Measurements from ENCODE around the gene RGS12. TPM values are rescaled to one million over a fixed set of nuclear protein-coding genes. Genes with fewer than 3 reads are reported as not detected.

RGS12 gene
- total RNA-seq, 1 experiment from 2014 or later: 23.1 TPM

GRCh38 chr4:3313556-3314228, 20.9 kb downstream of the RGS12 start:
- no peak for DNase-seq
- TF ChIP-seq CTCF (IDR thresholded peaks at IDR 0.05; ENCODE audit: insufficient read depth in 1 of 2, low read depth in 1 of 2, low read length in 1 of 2, severe bottlenecking in 1 of 2, unreplicated experiment in 1 of 2): no peak
- no peaks in the 10 kb centered on the region; the same call in 1 of the 2 replicates for H3K36me3 ChIP-seq (ENCODE audit: control insufficient read depth, insufficient read depth, low read length)
- Mint-ChIP-seq H3K36me3 (ENCODE audit: insufficient read depth, unreplicated experiment) (peaks cover 14% of the 10 kb centered on the region), H3K27me3 (ENCODE audit: insufficient read depth, unreplicated experiment) (no peaks in the 10 kb centered on the region), H3K27ac (ENCODE audit: unreplicated experiment) (no peak overlapping the region), H3K4me3 (ENCODE audit: unreplicated experiment) (no peak overlapping the region), H3K9me3 (ENCODE audit: unreplicated experiment) (no peaks in the 10 kb centered on the region), H3K4me1 (ENCODE audit: low read depth, unreplicated experiment) (no peaks in the 10 kb centered on the region)
- CTCF ChIA-PET: no interaction called here
- H3K27me3 ChIP-seq (replicated peaks; ENCODE audit: control insufficient read depth, insufficient read depth, low read length): no peaks in the 10 kb centered on the region
- intact Hi-C loops (cut with micrococcal nuclease; ENCODE audit: unreplicated experiment): no loop called here
- H3K9me3 ChIP-seq: no peaks in the 10 kb centered on the region
- H3K4me3 ChIP-seq (ENCODE audit: low read depth, low read length): no peak overlapping the region
- BruUV-seq (replicated peaks): no TSS peak
- no peaks in the 10 kb centered on the region for H3K4me1 ChIP-seq
- POLR2A ChIA-PET: interaction anchor here (0.6 kb wide), 1 partner anchor 55 kb away, joined by 6 read pairs; no protein-coding TSS in a partner anchor

GRCh38 chr4:3314706-3315260, 22.0 kb downstream of the RGS12 start:
- ChIA-PET POLR2A (no interaction called here), CTCF (no interaction called here)
- no peaks in the 10 kb centered on the region; the same call in 1 of the 2 replicates for H3K36me3 ChIP-seq (ENCODE audit: control insufficient read depth, insufficient read depth, low read length)
- TF ChIP-seq CTCF (IDR thresholded peaks at IDR 0.05; ENCODE audit: insufficient read depth in 1 of 2, low read depth in 1 of 2, low read length in 1 of 2, severe bottlenecking in 1 of 2, unreplicated experiment in 1 of 2): no peak
- no peak for DNase-seq
- BruUV-seq (replicated peaks): no TSS peak
- H3K9me3 ChIP-seq: no peaks in the 10 kb centered on the region
- no peak overlapping the region for H3K4me3 ChIP-seq (ENCODE audit: low read depth, low read length)
- H3K36me3 Mint-ChIP-seq (ENCODE audit: insufficient read depth, unreplicated experiment): peaks cover 9% of the 10 kb centered on the region
- H3K27me3 Mint-ChIP-seq (ENCODE audit: insufficient read depth, unreplicated experiment): no peaks in the 10 kb centered on the region
- no peaks in the 10 kb centered on the region for H3K4me1 Mint-ChIP-seq (ENCODE audit: low read depth, unreplicated experiment)
- no peak overlapping the region for H3K4me3 Mint-ChIP-seq (ENCODE audit: unreplicated experiment)
- no peaks in the 10 kb centered on the region for H3K9me3 Mint-ChIP-seq (ENCODE audit: unreplicated experiment)
- H3K27ac Mint-ChIP-seq (ENCODE audit: unreplicated experiment): no peak overlapping the region
- intact Hi-C loops (cut with micrococcal nuclease; ENCODE audit: unreplicated experiment): no loop called here
- no peaks in the 10 kb centered on the region for H3K27me3 ChIP-seq (replicated peaks; ENCODE audit: control insufficient read depth, insufficient read depth, low read length)
- no peaks in the 10 kb centered on the region for H3K4me1 ChIP-seq

GRCh38 chr4:3315566-3315965, 22.7 kb downstream of the RGS12 start:
- DNase-seq: no peak
- no peak overlapping the region for H3K4me3 ChIP-seq (ENCODE audit: low read depth, low read length)
- peaks cover 9% of the 10 kb centered on the region for H3K36me3 Mint-ChIP-seq (ENCODE audit: insufficient read depth, unreplicated experiment)
- no peaks in the 10 kb centered on the region for H3K9me3 ChIP-seq
- H3K36me3 ChIP-seq (ENCODE audit: control insufficient read depth, insufficient read depth, low read length): no peaks in the 10 kb centered on the region; the same call in 1 of the 2 replicates
- POLR2A ChIA-PET: no interaction called here
- no peak overlapping the region for H3K4me3 Mint-ChIP-seq (ENCODE audit: unreplicated experiment)
- intact Hi-C loops (cut with micrococcal nuclease; ENCODE audit: unreplicated experiment): no loop called here
- H3K27ac Mint-ChIP-seq (ENCODE audit: unreplicated experiment): no peak overlapping the region
- no peak for TF ChIP-seq CTCF (IDR thresholded peaks at IDR 0.05; ENCODE audit: insufficient read depth in 1 of 2, low read depth in 1 of 2, low read length in 1 of 2, severe bottlenecking in 1 of 2, unreplicated experiment in 1 of 2)
- CTCF ChIA-PET: no interaction called here
- H3K27me3 Mint-ChIP-seq (ENCODE audit: insufficient read depth, unreplicated experiment): no peaks in the 10 kb centered on the region
- no peaks in the 10 kb centered on the region for H3K9me3 Mint-ChIP-seq (ENCODE audit: unreplicated experiment)
- H3K4me1 ChIP-seq: no peaks in the 10 kb centered on the region
- BruUV-seq (replicated peaks): no TSS peak
- H3K27me3 ChIP-seq (replicated peaks; ENCODE audit: control insufficient read depth, insufficient read depth, low read length): no peaks in the 10 kb centered on the region
- H3K4me1 Mint-ChIP-seq (ENCODE audit: low read depth, unreplicated experiment): no peaks in the 10 kb centered on the region

Measured in Caco-2 (cell line).